LNCaP clone FGC (cell line): ENCODE data around the gene CDCA5.

Experiments
- DNase-seq: peaks from one replicate; pipeline ENCODE4 v3.0.0-alpha.2; 2011; ENCODE audit warnings: low read depth
- H3K4me3 ChIP-seq: 2 replicates; pipeline ENCODE4 v1.5.1; 2011; ENCODE audit warnings: mild to moderate bottlenecking, low read depth, low read length, control low read depth
- CTCF ChIP-seq: IDR thresholded peaks from 2 replicates; pipeline ENCODE4 v1.5.1; 2012; ENCODE audit warnings: mild to moderate bottlenecking; ENCODE audit not compliant: control insufficient read depth, insufficient read depth; ENCODE audit errors: extremely low read depth

The CDCA5 gene

GRCh38 chr11:65096926-65097325 is 13.1 kb upstream of the CDCA5 start:
- no peak for DNase-seq
- TF ChIP-seq CTCF, result no peak
- H3K4me3 ChIP-seq, result peak overlapping the region; percentile 75

GRCh38 chr11:65095974-65096806 is 12.3 kb upstream of the CDCA5 start, which contains the start of gene VPS51:
Gene VPS51 (plus strand): TSS chr11:65096214. CDS start chr11:65096251, 37 bp downstream.
- H3K4me3 ChIP-seq, result peak within 1 kb of the TSS; percentile 75
- TF ChIP-seq CTCF, result no peak
- peak; percentile 87 for DNase-seq

GRCh38 chr11:65095427-65095826 is 11.6 kb upstream of the CDCA5 start:
- H3K4me3 ChIP-seq, result peak overlapping the region; percentile 75
- no peak for DNase-seq
- no peak for TF ChIP-seq CTCF

- DNase-seq, result no peak
- no peak for TF ChIP-seq CTCF
- no peak overlapping the region for H3K4me3 ChIP-seq
These were observed 6.8 kb upstream of the CDCA5 start for GRCh38 chr11:65090628-65091027.

- no peak overlapping the region for H3K4me3 ChIP-seq
- no peak for TF ChIP-seq CTCF
- no peak for DNase-seq
These were observed 5.8 kb upstream of the CDCA5 start for GRCh38 chr11:65089621-65090020.

GRCh38 chr11:65087827-65088226 is 4.0 kb upstream of the CDCA5 start:
- TF ChIP-seq CTCF, result no peak
- H3K4me3 ChIP-seq, result no peak overlapping the region
- DNase-seq, result no peak

GRCh38 chr11:65087216-65087615 is 3.4 kb upstream of the CDCA5 start:
- H3K4me3 ChIP-seq, result no peak overlapping the region
- no peak for DNase-seq
- TF ChIP-seq CTCF, result no peak
